NCI-H524 treated with DMSO at 0.1 percent for 48 hours (cell line): Measurements from ENCODE around the gene TRMT1L.
"Not testable (repeated sequence)": the region's sequence is repeated elsewhere in the genome, so short reads cannot be mapped to it uniquely, and the experiment has no call there.

Experiments
- DNase-seq: peaks from one replicate; lab custom pipeline; 2025; lab: John Stamatoyannopoulos, UW

TRMT1L gene, protein sequence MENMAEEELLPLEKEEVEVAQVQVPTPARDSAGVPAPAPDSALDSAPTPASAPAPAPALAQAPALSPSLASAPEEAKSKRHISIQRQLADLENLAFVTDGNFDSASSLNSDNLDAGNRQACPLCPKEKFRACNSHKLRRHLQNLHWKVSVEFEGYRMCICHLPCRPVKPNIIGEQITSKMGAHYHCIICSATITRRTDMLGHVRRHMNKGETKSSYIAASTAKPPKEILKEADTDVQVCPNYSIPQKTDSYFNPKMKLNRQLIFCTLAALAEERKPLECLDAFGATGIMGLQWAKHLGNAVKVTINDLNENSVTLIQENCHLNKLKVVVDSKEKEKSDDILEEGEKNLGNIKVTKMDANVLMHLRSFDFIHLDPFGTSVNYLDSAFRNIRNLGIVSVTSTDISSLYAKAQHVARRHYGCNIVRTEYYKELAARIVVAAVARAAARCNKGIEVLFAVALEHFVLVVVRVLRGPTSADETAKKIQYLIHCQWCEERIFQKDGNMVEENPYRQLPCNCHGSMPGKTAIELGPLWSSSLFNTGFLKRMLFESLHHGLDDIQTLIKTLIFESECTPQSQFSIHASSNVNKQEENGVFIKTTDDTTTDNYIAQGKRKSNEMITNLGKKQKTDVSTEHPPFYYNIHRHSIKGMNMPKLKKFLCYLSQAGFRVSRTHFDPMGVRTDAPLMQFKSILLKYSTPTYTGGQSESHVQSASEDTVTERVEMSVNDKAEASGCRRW

GRCh38 chr1:185156854-185157598 lies at the start of gene TRMT1L, which contains the start of gene SWT1:
TSS of gene TRMT1L (minus strand) at chr1:185156953. CDS start at chr1:185156712, 241 bp downstream.
TSS of gene SWT1 (plus strand) at chr1:185157167. CDS start at chr1:185160842, 3,675 bp downstream.
- peak; percentile 90 for DNase-seq

DNA sequence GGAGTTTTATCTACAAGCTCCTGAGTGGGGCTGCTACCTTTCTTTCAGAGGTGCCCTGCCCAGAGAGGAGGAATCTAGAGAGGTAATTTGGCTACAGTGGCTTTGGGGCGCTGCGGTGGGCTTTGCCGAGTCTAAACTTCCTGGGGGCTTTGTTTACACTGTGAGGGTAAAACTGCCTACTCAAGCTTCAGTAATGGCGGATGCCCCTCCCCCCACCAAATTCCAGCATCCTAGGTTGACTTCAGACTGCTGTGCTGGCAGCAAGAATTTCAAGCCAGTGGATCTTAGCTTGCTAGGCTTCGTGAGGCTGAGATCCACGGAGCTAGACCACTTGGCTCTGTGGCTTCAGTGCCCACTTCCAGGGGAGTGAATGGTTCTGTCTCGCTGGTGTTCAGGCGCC lies 44.1 kb upstream of the TRMT1L start:
- no peak for DNase-seq

GRCh38 chr1:185198712-185199111 lies 42.0 kb upstream of the TRMT1L start:
- not testable (repeated sequence) for DNase-seq

DNA sequence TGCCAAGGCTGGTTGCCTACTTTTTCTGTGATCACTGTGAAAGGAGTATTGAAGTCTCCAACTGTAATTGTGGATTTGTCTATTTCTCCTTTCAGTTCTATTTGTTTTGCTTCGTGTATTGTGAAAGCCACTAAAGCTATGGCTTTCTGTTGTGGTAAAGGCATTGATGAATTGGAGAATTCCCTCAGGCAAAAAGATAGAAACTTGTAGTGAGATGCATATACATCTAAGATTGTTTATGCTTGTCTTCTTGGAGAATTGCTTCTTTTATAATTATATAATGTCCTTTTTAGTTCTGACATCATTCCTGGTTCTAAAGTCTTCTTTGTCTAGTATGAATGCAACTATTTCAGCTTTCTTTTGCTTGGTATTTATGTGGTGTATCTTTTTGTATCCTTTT lies 37.0 kb upstream of the TRMT1L start:
- DNase-seq, result no peak

DNA sequence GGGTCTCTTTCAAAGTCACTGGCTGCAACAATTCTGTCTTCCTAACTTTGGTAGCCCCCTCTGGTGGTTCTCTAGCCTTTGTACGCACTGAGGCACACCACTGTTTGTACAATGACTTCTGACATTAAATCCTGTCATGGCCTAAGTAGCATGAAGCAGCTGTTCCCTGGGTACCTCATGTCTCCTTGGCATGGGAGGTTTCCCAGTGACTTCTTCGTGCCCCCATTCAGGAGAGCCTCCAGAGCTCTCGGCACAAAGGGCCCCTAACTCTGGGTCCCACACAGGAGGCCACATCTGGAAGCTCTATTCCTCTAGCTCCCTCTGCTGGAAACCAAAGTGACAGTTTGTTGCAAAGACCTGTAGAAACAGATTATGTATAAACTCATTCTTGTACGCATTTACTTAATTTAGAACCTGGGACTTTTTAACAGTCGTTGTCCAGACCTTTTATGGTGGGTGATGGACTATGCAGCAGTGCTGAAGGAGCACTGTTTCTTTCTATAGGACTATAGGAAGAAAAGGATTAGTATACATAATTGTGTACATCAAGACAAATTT lies 13.6 kb upstream of the TRMT1L start:
- DNase-seq, result peak; percentile 12

- DNase-seq, result no peak
These were observed 9.4 kb upstream of the TRMT1L start for GRCh38 chr1:185166106-185166505.

DNA sequence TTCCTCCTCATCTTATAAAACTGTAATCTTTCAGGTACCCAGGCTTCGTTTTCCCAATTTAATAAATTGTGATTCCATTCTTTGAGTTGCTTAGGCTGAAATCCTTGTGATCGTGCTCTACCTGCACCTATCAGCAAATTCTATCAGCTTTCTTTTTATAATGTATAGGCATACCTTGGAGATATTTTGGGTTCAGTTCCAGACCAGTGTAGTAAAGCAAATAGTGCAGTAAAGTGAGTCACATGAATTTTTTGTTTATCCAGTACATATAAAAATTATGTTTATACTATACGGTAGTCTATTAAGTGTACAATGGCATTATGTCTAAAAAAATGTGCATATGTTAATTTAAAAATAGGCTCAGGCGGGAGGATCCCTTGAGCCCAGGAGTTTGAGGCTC lies 5.7 kb upstream of the TRMT1L start:
- no peak for DNase-seq

- DNase-seq, result no peak
These were observed 3.2 kb upstream of the TRMT1L start for GRCh38 chr1:185159966-185160365.

DNA sequence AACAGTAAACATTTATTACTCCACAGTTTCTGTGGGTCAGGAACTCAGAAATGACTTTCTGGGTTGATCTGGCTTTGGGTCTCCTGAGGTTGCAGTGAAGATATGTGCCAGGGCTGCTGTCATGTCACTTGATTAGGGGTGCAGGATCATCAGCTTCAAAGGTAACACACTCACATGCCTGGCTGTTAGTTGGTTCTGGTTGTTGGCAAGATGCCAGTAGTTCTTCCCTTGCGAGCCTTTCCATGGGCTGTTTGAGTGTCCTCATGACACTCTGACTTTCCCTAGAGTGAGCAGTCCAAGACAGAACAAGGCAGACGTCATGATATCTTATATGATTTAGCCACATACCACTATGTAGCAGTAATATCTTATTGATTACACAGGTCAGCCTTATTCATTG lies 2.0 kb upstream of the TRMT1L start:
- DNase-seq, result no peak

DNA sequence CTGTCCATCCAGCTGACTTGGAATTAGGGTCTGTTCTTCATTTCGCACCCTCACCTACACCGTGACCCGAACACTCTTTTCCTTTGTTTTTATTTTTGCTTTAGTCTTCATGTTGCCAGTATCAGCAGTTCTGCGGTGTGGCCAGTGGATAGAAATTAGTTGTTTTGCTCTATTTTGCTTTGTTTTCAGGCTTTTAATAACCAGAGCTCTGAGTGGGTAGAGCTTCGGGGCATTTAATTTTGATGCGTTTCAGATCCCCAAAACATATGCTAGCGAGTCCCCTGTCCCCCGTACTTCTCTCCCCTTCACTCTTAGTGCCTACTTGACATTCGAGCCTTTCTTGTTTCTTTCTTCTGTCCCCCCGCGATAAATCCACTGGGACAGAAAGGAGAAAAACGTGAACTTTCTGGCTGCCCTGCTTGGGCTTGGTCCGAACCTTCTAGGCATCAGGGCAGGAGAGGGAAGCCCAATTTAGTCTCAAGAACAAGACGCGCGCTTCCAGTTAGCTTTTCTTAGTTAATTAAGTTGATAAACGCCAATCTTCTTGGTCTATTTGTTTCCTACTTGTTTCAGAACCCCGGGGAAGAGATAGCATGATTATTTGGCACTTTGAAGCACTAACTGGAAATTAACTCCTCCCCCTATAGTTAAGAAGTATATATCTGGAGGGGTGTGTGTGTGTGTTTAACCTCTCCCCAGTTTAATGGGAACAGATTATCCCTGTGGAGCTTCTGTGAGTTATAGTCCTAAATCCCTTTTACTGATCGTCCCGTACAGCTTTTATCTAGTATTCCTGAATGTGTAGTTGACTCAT lies 1.1 kb upstream of the TRMT1L start:
- DNase-seq, result no peak

- no peak for DNase-seq
These were observed 382 bp downstream of the TRMT1L start for GRCh38 chr1:185156288-185156853.

DNA sequence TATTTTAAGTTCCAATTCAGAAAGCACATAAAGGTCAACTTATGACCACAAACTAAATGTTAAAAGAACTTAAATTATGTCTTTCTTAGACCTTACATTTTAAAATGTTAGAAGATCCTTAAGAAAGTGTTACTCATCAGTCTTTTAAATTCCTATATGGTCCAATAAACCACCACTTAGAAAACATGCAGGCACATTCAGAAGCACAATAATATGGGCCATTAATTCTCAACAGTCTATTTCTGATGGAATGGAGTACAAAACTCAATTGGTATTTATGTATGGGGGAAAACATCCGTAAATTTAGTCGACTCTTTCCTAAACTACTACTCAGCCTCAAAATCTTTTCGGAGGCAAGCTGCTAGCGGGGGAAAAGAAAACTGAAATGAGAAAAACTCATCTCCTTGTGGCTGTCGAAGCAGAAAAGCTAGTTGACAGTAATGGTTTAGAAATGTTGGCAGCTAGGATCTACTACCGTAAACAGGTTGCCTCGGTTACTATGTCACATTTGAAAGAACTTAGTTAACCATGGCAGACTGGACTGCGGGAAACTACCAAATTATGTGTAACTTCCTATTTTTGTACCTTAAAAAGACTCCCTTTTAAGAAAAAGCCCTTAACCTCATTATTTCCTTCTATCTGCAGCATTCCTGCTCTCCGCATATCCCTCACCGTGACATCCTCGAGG lies 1.0 kb downstream of the TRMT1L start:
- no peak for DNase-seq

DNA sequence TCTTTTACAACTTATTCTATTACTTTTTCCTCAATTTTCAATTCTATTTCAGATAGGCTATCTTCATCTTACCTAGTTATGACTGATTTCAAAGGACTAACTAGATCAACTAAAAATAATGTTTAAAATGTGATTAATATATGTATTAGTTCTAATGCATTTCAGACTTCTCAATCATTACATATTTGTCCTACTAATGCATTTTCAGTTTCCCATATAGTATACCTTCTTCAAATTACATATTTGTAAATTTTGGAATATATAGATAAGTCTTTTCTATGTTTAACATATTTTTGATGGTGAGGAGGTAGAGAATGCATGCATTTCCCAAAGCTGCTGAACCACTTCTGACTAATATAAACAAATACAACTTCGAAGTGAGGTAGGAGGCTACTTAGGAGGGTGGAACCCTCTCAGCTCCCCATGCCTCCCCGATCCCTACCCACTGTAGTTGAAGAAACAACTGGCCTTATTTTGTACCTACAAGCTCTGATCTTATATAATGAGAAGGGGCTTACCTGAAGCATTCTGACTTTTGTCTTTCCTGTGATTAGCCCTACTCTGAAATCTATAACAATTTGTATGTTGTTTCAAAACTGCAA lies 1.7 kb downstream of the TRMT1L start:
- no peak for DNase-seq

DNA sequence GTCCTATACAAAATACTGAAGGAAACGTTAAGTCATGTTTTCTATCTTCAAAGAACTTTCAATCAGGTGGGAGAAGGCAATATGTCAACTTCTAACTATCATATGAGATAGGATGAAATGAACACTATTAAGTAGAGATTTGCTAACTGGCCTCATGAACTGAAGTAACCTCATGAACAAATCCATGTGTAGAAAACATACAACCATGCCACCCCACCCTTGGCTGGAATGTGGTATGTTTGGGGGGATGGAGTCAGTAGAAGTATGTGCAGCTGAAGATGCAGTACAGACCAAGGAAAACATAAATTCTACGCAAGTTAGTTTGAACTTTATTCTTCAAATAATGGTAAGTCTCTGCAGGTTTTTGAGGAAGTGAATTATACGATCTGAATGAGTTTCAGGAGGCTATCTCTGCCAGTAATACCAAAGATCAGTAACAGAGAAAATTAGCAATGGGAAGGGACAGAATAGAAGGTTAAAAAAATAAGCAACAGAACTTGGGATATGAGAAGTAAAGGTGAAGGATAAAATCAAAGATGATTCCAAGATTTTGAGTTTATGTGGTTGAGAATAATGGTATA lies 4.5 kb downstream of the TRMT1L start:
- DNase-seq, result no peak

GRCh38 chr1:185151215-185151614 lies 5.5 kb downstream of the TRMT1L start:
- no peak for DNase-seq

- no peak for DNase-seq
These were observed 12.5 kb downstream of the TRMT1L start for GRCh38 chr1:185144233-185144632.

DNA sequence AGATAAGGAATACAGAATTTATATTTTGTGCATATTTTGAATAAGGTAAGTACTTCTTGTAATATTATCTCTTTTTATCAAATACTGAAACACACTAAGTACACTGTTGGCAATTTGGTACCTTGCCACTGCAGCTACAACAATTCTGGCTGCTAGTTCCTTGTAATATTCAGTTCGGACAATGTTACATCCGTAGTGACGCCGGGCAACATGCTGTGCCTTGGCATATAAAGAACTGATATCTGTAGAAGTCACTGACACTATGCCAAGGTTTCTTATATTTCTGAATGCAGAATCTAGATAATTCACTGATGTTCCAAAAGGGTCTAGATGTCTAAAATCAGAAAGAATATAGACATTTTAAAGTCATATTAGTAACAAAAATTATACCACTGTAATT lies 17.5 kb downstream of the TRMT1L start:
- no peak for DNase-seq

GRCh38 chr1:185137896-185138545 lies 18.7 kb downstream of the TRMT1L start:
- no peak for DNase-seq

DNA sequence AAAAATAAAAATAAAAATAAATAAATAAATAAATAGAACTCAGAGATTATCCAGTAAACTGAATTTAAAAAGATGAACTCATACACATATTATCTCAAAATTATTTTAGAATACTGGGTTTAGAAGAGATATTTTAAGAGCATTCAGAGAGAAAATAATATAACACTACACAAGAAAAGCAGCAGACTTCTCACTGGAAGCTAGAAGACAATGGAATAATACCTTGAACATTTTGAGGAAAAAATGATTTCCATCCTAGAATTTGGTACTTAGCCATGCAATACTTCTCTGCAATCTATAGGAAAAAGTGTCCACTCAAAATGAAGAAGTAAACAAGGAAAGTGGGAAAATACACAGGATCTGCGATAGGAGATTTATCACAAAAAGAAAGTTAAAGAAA lies 24.2 kb downstream of the TRMT1L start:
- DNase-seq, result no peak
